ENCODE data around the gene FGD2. TPM values are rescaled to one million over a fixed set of nuclear protein-coding genes. Genes with fewer than 3 reads are reported as not detected.

The FGD2 gene
- total RNA-seq, 1 experiment from 2014 or later = not detected

DNA sequence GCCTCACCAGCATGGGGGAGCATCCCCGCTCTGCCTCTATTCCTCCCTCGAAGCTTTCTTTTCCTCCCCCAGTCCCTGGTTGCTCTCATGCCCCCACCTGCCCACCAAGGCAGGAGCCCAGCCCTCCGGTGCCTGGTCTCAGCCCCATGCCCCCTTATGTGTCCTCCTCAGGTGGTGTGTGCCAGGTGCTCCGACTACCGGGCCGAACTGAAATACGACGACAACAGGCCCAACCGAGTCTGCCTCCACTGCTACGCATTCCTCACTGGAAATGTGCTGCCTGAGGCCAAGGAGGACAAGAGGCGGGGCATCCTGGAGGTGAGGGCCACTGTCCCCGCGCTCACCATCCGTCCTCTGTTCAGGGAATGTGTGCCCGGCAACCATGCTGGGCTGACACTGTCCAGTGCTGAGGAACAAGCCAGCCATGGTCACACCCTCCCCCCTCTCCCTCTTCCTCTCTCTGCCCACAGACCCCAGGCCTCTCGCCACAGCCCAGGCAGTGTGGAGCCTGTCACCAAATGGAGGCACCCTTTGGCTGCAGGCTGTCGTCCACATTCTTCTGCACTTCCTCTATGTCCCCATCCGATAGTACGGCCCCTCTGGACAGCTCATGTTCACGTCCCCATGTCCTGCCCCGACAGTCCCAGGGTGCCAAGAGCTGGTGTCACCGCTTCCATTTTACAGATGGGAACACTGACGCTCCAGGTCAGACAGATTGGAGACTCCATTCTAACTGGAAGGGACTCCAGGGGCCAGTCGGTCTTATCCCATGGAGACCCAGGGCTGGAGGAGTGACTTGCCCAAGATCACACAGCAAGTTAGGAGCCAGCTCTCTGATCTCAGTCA lies 20.4 kb downstream of the FGD2 start:
- no peak for DNase-seq (ENCODE audit: low spot score)
- POLR2A ChIA-PET (ENCODE audit: low non-redundant PET) = no interaction called here
- CTCF ChIA-PET = interaction anchor here (0.7 to 1.1 kb wide), 2 partner anchors 183 to 185 kb away, joined by 4 to 5 read pairs; no protein-coding TSS in a partner anchor
- Histone ChIP-seq H3K27ac (ENCODE audit: low read depth, low read length, poor library complexity, severe bottlenecking) (no peak overlapping the region), H3K9me3 (ENCODE audit: low read depth, low read length, poor library complexity, severe bottlenecking) (no peaks in the 10 kb centered on the region), H3K4me3 (ENCODE audit: low read depth, low read length, poor library complexity, severe bottlenecking) (no peak overlapping the region), H3K36me3 (ENCODE audit: insufficient read depth, low read length, poor library complexity, severe bottlenecking) (no peaks in the 10 kb centered on the region), H3K27me3 (replicated peaks; ENCODE audit: insufficient read depth, low read depth, low read length, poor library complexity) (no peaks in the 10 kb centered on the region), H3K4me1 (ENCODE audit: insufficient read depth, low read length, poor library complexity, severe bottlenecking) (no peaks in the 10 kb centered on the region)
- no TSS peak for BruUV-seq (replicated peaks)
- TF ChIP-seq EZH2 (IDR thresholded peaks at IDR 0.05; ENCODE audit: borderline replicate concordance, low read depth, low read length, poor library complexity, severe bottlenecking) = no peak
- TF ChIP-seq, protein P1, sequence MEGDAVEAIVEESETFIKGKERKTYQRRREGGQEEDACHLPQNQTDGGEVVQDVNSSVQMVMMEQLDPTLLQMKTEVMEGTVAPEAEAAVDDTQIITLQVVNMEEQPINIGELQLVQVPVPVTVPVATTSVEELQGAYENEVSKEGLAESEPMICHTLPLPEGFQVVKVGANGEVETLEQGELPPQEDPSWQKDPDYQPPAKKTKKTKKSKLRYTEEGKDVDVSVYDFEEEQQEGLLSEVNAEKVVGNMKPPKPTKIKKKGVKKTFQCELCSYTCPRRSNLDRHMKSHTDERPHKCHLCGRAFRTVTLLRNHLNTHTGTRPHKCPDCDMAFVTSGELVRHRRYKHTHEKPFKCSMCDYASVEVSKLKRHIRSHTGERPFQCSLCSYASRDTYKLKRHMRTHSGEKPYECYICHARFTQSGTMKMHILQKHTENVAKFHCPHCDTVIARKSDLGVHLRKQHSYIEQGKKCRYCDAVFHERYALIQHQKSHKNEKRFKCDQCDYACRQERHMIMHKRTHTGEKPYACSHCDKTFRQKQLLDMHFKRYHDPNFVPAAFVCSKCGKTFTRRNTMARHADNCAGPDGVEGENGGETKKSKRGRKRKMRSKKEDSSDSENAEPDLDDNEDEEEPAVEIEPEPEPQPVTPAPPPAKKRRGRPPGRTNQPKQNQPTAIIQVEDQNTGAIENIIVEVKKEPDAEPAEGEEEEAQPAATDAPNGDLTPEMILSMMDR (conservative IDR thresholded peaks at IDR 0.05; ENCODE audit: low read depth, low read length) = no peak
- intact Hi-C loops (cut with micrococcal nuclease; ENCODE audit: unreplicated experiment) = no loop called here

DNA sequence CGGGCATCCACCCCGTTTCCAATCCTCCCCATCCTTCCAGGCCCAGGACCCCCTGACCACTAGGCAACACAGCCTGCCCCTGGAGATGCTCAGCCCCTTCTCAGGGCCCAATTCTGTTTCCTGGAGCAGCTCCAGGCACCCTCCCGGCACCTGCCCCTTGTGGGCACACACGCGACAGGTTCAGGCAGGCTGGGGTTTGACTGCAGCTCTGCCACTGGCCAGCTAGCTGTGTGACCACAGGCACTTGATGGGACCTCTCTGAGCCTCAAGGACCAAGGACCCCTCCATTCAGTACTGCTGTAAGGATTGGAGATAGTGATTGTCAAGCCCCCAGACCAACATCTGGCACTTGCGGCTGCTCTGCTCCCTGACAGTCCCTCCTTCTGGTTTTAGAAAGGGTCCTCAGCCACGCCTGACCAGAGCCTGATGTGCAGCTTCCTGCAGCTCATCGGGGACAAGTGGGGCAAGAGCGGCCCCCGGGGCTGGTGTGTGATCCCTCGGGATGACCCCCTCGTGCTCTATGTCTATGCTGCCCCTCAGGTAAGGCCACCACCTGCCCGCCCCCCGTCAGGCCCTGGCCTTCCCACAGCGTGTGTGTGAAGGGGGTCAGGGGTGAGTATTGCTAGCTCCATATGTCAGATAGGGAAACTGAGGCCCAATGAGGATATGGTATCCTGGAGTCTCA lies 21.7 kb downstream of the FGD2 start:
- intact Hi-C loops (cut with micrococcal nuclease; ENCODE audit: unreplicated experiment) = no loop called here
- Histone ChIP-seq H3K27me3 (replicated peaks; ENCODE audit: insufficient read depth, low read depth, low read length, poor library complexity) (no peaks in the 10 kb centered on the region), H3K36me3 (ENCODE audit: insufficient read depth, low read length, poor library complexity, severe bottlenecking) (no peaks in the 10 kb centered on the region), H3K4me3 (ENCODE audit: low read depth, low read length, poor library complexity, severe bottlenecking) (no peak overlapping the region), H3K9me3 (ENCODE audit: low read depth, low read length, poor library complexity, severe bottlenecking) (no peaks in the 10 kb centered on the region), H3K4me1 (ENCODE audit: insufficient read depth, low read length, poor library complexity, severe bottlenecking) (no peaks in the 10 kb centered on the region), H3K27ac (ENCODE audit: low read depth, low read length, poor library complexity, severe bottlenecking) (no peak overlapping the region)
- no peak for DNase-seq (ENCODE audit: low spot score)
- BruUV-seq (replicated peaks) = no TSS peak
- TF ChIP-seq, protein P1 (conservative IDR thresholded peaks at IDR 0.05; ENCODE audit: low read depth, low read length) = no peak
- TF ChIP-seq EZH2 (IDR thresholded peaks at IDR 0.05; ENCODE audit: borderline replicate concordance, low read depth, low read length, poor library complexity, severe bottlenecking) = no peak
- POLR2A ChIA-PET (ENCODE audit: low non-redundant PET) = no interaction called here
- CTCF ChIA-PET = interaction anchor here (0.5 to 0.6 kb wide), 2 partner anchors 111 to 231 kb away, joined by 3 to 4 read pairs; partner anchors contain the start of genes TBC1D22B and TMEM217

DNA sequence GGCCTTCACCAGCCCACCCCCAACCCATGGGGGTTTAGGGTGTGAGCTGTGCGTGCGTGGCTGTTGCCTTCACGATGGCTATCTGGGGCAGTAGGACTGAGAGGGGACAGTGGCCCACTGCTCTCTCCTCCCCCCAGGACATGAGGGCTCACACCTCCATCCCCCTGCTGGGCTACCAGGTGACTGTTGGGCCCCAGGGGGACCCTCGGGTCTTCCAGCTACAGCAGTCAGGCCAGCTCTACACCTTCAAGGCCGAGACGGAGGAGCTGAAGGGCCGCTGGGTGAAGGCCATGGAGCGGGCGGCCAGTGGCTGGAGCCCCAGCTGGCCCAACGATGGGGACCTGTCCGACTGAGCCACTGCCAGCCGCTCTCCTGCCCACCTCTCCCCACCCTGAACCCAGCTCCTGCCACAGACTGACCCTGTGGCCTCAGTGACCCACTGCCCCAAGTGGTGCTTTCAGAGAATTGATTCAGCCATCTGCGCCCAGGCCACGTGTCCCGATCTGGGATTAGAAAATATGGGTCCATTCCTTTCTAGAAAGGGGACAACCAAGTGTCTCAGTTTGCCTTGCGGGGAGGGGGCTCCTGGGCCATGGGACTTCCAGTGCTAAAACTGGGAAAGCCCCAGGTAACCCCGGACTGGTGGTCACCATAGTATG lies 22.5 kb downstream of the FGD2 start:
- no peak overlapping the region for H3K27ac ChIP-seq (ENCODE audit: low read depth, low read length, poor library complexity, severe bottlenecking)
- intact Hi-C loops (cut with micrococcal nuclease; ENCODE audit: unreplicated experiment) = no loop called here
- H3K27me3 ChIP-seq (replicated peaks; ENCODE audit: insufficient read depth, low read depth, low read length, poor library complexity) = no peaks in the 10 kb centered on the region
- ChIA-PET POLR2A (ENCODE audit: low non-redundant PET) (no interaction called here), CTCF (interaction anchor here (2.5 kb wide), 1 partner anchor 182 kb away, joined by 17 read pairs; no protein-coding TSS in a partner anchor)
- H3K4me3 ChIP-seq (ENCODE audit: low read depth, low read length, poor library complexity, severe bottlenecking) = no peak overlapping the region
- no peak for DNase-seq (ENCODE audit: low spot score)
- no peak for TF ChIP-seq EZH2 (IDR thresholded peaks at IDR 0.05; ENCODE audit: borderline replicate concordance, low read depth, low read length, poor library complexity, severe bottlenecking)
- BruUV-seq (replicated peaks) = no TSS peak
- no peaks in the 10 kb centered on the region for H3K4me1 ChIP-seq (ENCODE audit: insufficient read depth, low read length, poor library complexity, severe bottlenecking)
- no peaks in the 10 kb centered on the region for H3K9me3 ChIP-seq (ENCODE audit: low read depth, low read length, poor library complexity, severe bottlenecking)
- no peaks in the 10 kb centered on the region for H3K36me3 ChIP-seq (ENCODE audit: insufficient read depth, low read length, poor library complexity, severe bottlenecking)
